Muscle layer of colon (tissue), 2 donors: ENCODE measurements around the gene CPNE2.
"Not testable (repeated sequence)": the region's sequence is repeated elsewhere in the genome, so short reads cannot be mapped to it uniquely, and the experiment has no call there.

ENCODE experiments used
- H3K27ac ChIP-seq: one replicate; pipeline ENCODE4 v1.7.0; 2013; ENCODE audit warnings: low read depth, mild to moderate bottlenecking, low read length, moderate library complexity
- H3K27me3 ChIP-seq, 2 donors: one replicate each; pipeline ENCODE4 v1.7.0; 2013; ENCODE audit warnings: low read length in 2 of 2, mild to moderate bottlenecking in 2 of 2; ENCODE audit not compliant: insufficient read depth in 2 of 2, control insufficient read depth in 1 of 2
- H3K36me3 ChIP-seq: one replicate; pipeline ENCODE4 v1.7.0; 2013; ENCODE audit warnings: mild to moderate bottlenecking, low read length; ENCODE audit not compliant: insufficient read depth
- H3K4me1 ChIP-seq: one replicate; pipeline ENCODE4 v1.7.0; 2013; ENCODE audit warnings: mild to moderate bottlenecking, low read length; ENCODE audit not compliant: insufficient read depth
- H3K4me3 ChIP-seq, 2 donors: one replicate each; pipeline ENCODE4 v1.7.0; 2013; ENCODE audit warnings: low read length in 2 of 2, low read depth in 1 of 2, mild to moderate bottlenecking in 1 of 2, moderate library complexity in 1 of 2
- H3K9ac ChIP-seq: one replicate; pipeline ENCODE4 v1.7.0; 2013; ENCODE audit warnings: low read length
- H3K9me3 ChIP-seq: one replicate; pipeline ENCODE4 v1.7.0; 2013; ENCODE audit warnings: mild to moderate bottlenecking, low read length
- donor health status: abdominal sarcoma.
- donor health status: Adenocarcinoma of cecum.

Gene CPNE2

DNA sequence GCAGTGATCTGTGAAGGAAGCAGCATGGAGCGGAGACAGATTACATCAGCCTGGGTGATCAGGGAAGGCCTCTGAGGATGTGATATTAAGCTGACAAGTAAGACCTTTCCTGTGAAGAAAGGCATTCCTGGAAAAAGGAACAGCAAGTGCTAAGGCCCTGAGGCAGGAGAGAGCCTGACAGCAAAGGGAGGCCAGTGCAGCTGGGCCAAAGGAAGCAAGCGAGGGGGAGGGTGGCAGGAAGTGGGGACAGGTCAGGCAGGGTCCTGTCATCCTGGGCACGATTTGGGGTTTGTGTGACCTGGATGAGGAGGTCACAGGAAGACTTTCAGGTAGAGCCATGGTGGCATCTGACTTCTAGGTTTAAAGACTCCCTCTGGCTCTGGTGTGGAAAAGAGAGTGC lies 12.3 kb downstream of the CPNE2 start:
- Histone ChIP-seq H3K27me3 (no peaks in the 10 kb centered on the region), H3K36me3 (no peaks in the 10 kb centered on the region), H3K9ac (no peak overlapping the region), H3K9me3 (no peaks in the 10 kb centered on the region), H3K27ac (no peak overlapping the region), H3K4me1 (peaks cover 4% of the 10 kb centered on the region), H3K4me3 (no peak overlapping the region)

DNA sequence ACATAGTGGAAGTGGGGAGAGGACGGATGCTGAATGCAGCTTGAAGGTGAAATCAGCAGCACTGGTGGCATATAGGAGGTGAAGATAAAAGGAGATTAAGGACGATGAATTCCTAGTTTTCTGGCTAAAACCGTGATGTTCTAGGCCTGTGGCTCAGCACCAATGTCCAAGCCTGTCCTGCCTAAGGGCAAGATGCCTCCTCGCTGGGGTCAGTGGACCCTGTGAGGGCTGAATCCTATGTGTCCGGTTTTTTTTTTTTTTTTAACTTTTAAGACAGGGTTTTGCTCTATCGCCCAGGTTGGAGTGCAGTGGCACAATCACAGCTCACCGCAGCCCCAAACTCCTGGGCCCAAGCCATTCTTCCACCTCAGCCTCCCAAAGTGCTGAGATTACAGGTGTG lies 12.8 kb downstream of the CPNE2 start:
- peaks cover 4% of the 10 kb centered on the region for H3K4me1 ChIP-seq
- no peak overlapping the region for H3K27ac ChIP-seq
- no peak overlapping the region for H3K4me3 ChIP-seq
- no peaks in the 10 kb centered on the region for H3K9me3 ChIP-seq
- no peaks in the 10 kb centered on the region for H3K27me3 ChIP-seq
- H3K36me3 ChIP-seq = no peaks in the 10 kb centered on the region
- no peak overlapping the region for H3K9ac ChIP-seq

DNA sequence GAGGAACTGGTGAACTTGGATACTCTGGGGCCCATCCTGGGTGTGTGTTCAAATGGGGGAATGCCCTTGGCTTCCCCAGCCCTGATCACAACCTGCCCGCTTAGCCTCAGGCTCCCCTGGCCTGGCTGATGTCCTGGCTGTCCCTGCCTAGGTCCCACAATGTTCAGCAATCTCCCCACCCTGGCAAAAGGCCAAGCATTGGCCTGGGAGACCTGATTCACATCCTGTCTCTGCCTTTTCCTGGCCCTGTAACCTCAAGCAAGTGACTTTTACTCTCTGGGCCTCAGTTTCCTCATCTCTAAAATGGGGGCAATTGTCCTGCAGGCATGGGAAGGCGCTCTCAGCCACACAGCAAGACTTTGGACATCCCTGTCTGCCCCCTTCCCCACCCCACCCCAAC lies 14.4 kb downstream of the CPNE2 start:
- no peak overlapping the region for H3K9ac ChIP-seq
- no peak overlapping the region for H3K4me3 ChIP-seq
- no peaks in the 10 kb centered on the region for H3K36me3 ChIP-seq
- H3K9me3 ChIP-seq = no peaks in the 10 kb centered on the region
- H3K27ac ChIP-seq = no peak overlapping the region
- peaks cover 4% of the 10 kb centered on the region for H3K4me1 ChIP-seq
- H3K27me3 ChIP-seq = no peaks in the 10 kb centered on the region

DNA sequence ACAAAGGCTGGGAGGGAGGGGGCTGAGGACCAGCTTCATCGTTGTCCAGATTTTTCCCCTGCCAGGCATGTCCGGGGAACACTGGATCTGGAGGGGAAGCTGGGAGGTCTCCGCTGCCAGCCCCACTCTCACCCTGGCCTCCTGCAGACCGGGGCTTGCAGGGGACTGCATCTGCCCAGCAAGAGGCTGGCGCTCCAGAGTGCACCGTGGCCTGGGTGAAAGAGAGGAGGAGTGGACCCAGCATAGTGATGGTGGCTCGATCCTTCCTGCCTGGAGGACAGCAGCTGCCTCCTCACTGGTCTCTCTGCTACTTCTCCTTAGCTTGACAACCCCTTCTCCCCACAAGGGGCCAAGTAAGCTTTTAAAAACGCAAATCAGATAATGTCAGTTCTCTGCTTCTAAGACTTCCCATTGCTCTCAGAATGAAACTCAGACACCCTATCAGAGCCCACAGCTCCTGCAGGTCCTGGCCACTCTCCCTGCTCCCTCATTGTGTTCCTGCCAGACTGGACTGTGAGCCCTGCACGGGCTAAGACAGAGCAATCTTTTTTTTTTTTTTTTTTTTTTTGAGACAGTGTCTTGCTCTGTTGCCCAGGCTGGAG lies 15.0 kb downstream of the CPNE2 start:
- no peaks in the 10 kb centered on the region for H3K9me3 ChIP-seq
- no peaks in the 10 kb centered on the region for H3K27me3 ChIP-seq
- no peak overlapping the region for H3K4me3 ChIP-seq
- no peaks in the 10 kb centered on the region for H3K36me3 ChIP-seq
- H3K27ac ChIP-seq = no peak overlapping the region
- H3K4me1 ChIP-seq = peaks cover 4% of the 10 kb centered on the region
- no peak overlapping the region for H3K9ac ChIP-seq

- no peaks in the 10 kb centered on the region for H3K27me3 ChIP-seq
- H3K4me1 ChIP-seq = peaks cover 4% of the 10 kb centered on the region
- no peak overlapping the region for H3K9ac ChIP-seq
Observed at GRCh38 chr16:57108432-57108831, 16.0 kb downstream of the CPNE2 start.

DNA sequence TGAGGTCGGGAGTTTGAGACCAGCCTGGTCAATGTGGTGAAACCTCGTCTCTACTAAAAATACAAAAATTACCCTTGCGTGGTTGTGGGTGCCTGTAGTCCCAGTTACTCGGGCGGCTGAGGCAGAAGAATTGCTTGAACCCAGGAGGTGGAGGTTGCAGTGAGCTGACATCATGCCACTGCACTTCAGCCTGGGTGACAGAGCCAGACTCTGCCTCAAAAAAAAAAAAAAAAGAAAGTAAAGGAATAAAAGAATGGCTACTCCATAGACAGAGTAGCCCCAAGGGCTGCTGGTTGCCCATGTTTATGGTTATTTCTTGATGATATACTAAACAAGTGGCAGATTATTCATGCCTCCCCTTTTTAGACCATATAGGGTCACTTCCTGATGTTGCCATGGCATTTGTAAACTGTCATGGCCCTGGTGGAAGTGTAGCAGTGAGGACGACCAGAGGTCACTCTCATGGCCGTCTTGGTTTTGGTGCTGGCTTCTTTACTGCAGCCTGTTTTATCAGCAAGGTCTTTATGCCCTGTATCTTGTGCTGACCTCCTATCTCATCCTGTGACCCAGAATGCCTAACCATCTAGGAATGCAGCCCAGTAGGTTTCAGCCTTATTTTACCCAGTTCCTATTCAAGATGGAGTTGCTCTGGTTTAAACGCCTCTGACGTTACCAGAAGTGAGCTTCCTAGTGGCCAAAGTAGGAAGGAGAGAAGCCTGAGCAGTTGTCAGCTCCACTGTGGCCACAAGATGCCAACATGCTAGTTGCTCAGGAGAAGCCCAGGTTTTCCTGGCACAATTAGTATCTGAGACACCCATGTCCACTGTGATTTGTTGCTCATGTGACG lies 17.1 kb downstream of the CPNE2 start:
- not testable (repeated sequence) for H3K27me3 ChIP-seq, H3K9me3 ChIP-seq, H3K9ac ChIP-seq, H3K4me1 ChIP-seq, H3K27ac ChIP-seq, H3K4me3 ChIP-seq, H3K36me3 ChIP-seq

More at GRCh38 chr16:57108432-57108831, 16.0 kb downstream of the CPNE2 start:
- Histone ChIP-seq H3K27ac (no peak overlapping the region), H3K9me3 (no peaks in the 10 kb centered on the region), H3K4me3 (no peak overlapping the region), H3K36me3 (no peaks in the 10 kb centered on the region)

DNA sequence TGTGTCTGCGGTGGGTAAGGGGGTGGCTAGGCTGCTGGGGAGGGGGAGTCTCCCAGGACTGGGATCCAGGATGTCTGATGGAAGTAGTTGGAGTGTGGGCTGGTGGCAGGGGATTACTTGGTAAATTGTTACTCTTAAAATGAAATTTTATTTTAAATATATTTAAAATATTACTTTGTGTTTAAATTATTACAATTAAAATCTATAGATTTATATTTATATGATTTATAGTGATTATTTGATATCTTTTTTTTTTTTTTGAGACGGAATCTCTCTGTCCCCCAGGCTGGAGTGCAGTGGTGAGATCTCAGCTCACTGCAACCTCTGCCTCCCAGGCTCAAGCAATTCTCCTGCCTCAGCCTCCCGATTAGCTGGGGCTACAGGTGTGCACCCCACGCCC lies 18.6 kb downstream of the CPNE2 start:
- H3K27ac ChIP-seq = no peak overlapping the region
- peaks cover 17% of the 10 kb centered on the region for H3K4me1 ChIP-seq
- H3K27me3 ChIP-seq = no peaks in the 10 kb centered on the region
- no peak overlapping the region for H3K4me3 ChIP-seq
- H3K9ac ChIP-seq = no peak overlapping the region
- no peaks in the 10 kb centered on the region for H3K9me3 ChIP-seq
- H3K36me3 ChIP-seq = no peaks in the 10 kb centered on the region

GRCh38 chr16:57111420-57111819 lies 19.0 kb downstream of the CPNE2 start:
- no peaks in the 10 kb centered on the region for H3K27me3 ChIP-seq
- no peaks in the 10 kb centered on the region for H3K9me3 ChIP-seq
- no peaks in the 10 kb centered on the region for H3K36me3 ChIP-seq
- peaks cover 21% of the 10 kb centered on the region for H3K4me1 ChIP-seq
- no peak overlapping the region for H3K9ac ChIP-seq
- no peak overlapping the region for H3K27ac ChIP-seq
- H3K4me3 ChIP-seq = no peak overlapping the region

GRCh38 chr16:57112403-57113041 lies 20.1 kb downstream of the CPNE2 start:
- no peak overlapping the region for H3K4me3 ChIP-seq
- no peaks in the 10 kb centered on the region for H3K9me3 ChIP-seq
- H3K4me1 ChIP-seq = peaks cover 17% of the 10 kb centered on the region
- H3K27me3 ChIP-seq = no peaks in the 10 kb centered on the region
- H3K9ac ChIP-seq = no peak overlapping the region
- no peak overlapping the region for H3K27ac ChIP-seq
- peaks cover 2% of the 10 kb centered on the region for H3K36me3 ChIP-seq

- Histone ChIP-seq H3K4me1 (peaks cover 17% of the 10 kb centered on the region), H3K27me3 (no peaks in the 10 kb centered on the region), H3K4me3 (no peak overlapping the region), H3K9me3 (no peaks in the 10 kb centered on the region), H3K9ac (no peak overlapping the region), H3K27ac (no peak overlapping the region), H3K36me3 (peaks cover 6% of the 10 kb centered on the region)
Observed at GRCh38 chr16:57113042-57113453, 20.7 kb downstream of the CPNE2 start.

DNA sequence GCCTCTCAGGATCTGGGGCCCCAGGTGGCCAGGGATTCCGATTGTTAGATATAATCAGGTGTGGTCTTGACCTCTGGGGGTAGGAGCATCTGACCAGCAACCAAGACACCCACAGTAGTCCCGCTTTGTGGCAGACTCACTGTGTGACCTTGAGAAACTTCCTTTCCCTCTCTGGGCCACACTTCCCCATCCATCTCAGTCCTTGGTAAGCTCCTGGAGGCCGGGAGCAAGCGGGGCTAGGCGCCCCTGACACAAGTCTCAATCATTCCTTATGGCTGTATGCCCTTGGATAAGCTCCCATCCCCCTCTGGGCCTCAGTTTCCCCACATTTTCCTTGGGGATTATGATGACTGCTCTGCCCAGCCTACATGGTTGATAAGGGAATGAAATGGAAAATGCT lies 21.3 kb downstream of the CPNE2 start:
- no peaks in the 10 kb centered on the region for H3K9me3 ChIP-seq
- peaks cover 17% of the 10 kb centered on the region for H3K4me1 ChIP-seq
- H3K27ac ChIP-seq = no peak overlapping the region
- H3K36me3 ChIP-seq = peaks cover 6% of the 10 kb centered on the region
- no peak overlapping the region for H3K9ac ChIP-seq
- H3K4me3 ChIP-seq = no peak overlapping the region
- no peaks in the 10 kb centered on the region for H3K27me3 ChIP-seq
